SK-N-SH (cell line): ENCODE results near the gene TM4SF4. TPM values are rescaled to one million over a fixed set of nuclear protein-coding genes. Genes with fewer than 3 reads are reported as not detected.
"Not testable (repeated sequence)": the region's sequence is repeated elsewhere in the genome, so short reads cannot be mapped to it uniquely, and the experiment has no call there.

Experiments used
- CTCF ChIA-PET: fragments of 300-600, 350-600 bp; formaldehyde crosslinking; extraction: SDS; loops from one replicate; lab custom pipeline; 2021; lab: Yijun Ruan, JAX
- POLR2A ChIA-PET: fragments of 350-600 bp; sonication (Branson Sonifier 250); formaldehyde crosslinking; extraction: SDS; loops from one replicate; lab custom pipeline; 2020; ENCODE audit warnings: antibody characterized with exemption, inconsistent platforms; lab: Yijun Ruan, JAX
- DNase-seq: peaks from one replicate; pipeline ENCODE4 v3.0.0; 2012
- H2AFZ ChIP-seq: fragments of 200-600 bp; sonication (generic); 2 replicates; pipeline ENCODE4 v1.8.1; 2016; ENCODE audit warnings: antibody characterized with exemption, mild to moderate bottlenecking, low read depth
- H3F3A ChIP-seq: fragments of 200-600 bp; sonication (generic); replicated peaks from 2 replicates; pipeline ENCODE3; 2016; ENCODE audit warnings: antibody characterized with exemption, mild to moderate bottlenecking; ENCODE audit not compliant: insufficient read depth
- H3K27ac ChIP-seq, 2 experiments: fragments of 200-500 bp in 1 of 2; fragments of 200-600 bp in 1 of 2; sonication (Bioruptor generic) in 1 of 2; sonication (generic), shearing (Covaris generic) in 1 of 2; 2 replicates each; pipeline versions ENCODE4 v1.5.1 to v1.6.1; 2014 to 2016; ENCODE audit warnings: low read depth in 2 of 2, inconsistent platforms in 1 of 2, low read length in 1 of 2, mild to moderate bottlenecking in 1 of 2, mixed read lengths in 1 of 2
- H3K27me3 ChIP-seq: fragments of 200-600 bp; sonication (generic), shearing (Covaris generic); 2 replicates; pipeline ENCODE4 v1.6.1; 2016; ENCODE audit warnings: mixed run types; ENCODE audit not compliant: insufficient read depth
- H3K36me3 ChIP-seq, 2 experiments: fragments of 200-500 bp in 1 of 2; fragments of 200-600 bp in 1 of 2; sonication (Bioruptor generic) in 1 of 2; sonication (generic) in 1 of 2; replicated peaks in 1 of 2; 2 replicates each; pipeline versions ENCODE3 to v1.5.1; 2014 to 2016; ENCODE audit warnings: low read length in 1 of 2, mild to moderate bottlenecking in 1 of 2; ENCODE audit not compliant: insufficient read depth in 2 of 2, control insufficient read depth in 1 of 2
- H3K4me1 ChIP-seq, 2 experiments: fragments of 200-500 bp in 1 of 2; fragments of 200-600 bp in 1 of 2; sonication (Bioruptor generic) in 1 of 2; sonication (generic), shearing (Covaris generic) in 1 of 2; 2 replicates each; pipeline versions ENCODE4 v1.5.1 to v1.6.1; 2014 to 2016; ENCODE audit warnings: low read depth in 1 of 2, low read length in 1 of 2, mixed run types in 1 of 2; ENCODE audit not compliant: insufficient read depth in 2 of 2, control insufficient read depth in 1 of 2
- H3K4me2 ChIP-seq: fragments of 200-600 bp; sonication (generic), shearing (Covaris generic); 2 replicates; pipeline ENCODE4 v1.6.1; 2017; ENCODE audit warnings: mixed run types
- H3K4me3 ChIP-seq, 2 experiments: fragments of 200-500 bp in 1 of 2; fragments of 200-600 bp in 1 of 2; sonication (Bioruptor generic) in 1 of 2; sonication (generic), shearing (Covaris generic) in 1 of 2; 2 replicates each; pipeline versions ENCODE4 v1.5.1 to v1.8.1; 2014 to 2016; ENCODE audit warnings: low read depth in 2 of 2, inconsistent platforms in 1 of 2, low read length in 1 of 2, mild to moderate bottlenecking in 1 of 2, mixed read lengths in 1 of 2, moderate library complexity in 1 of 2
- H3K79me2 ChIP-seq: fragments of 200-600 bp; sonication (generic); 2 replicates; pipeline ENCODE4 v1.8.1; 2017; ENCODE audit warnings: mild to moderate bottlenecking; ENCODE audit not compliant: insufficient read depth
- H3K9ac ChIP-seq: fragments of 200-600 bp; sonication (generic); 2 replicates; pipeline ENCODE4 v1.6.1; 2017; ENCODE audit warnings: mixed run types
- H3K9me2 ChIP-seq: fragments of 200-600 bp; sonication (generic); 2 replicates; pipeline ENCODE4 v1.6.1; 2017; ENCODE audit warnings: mixed run types
- H3K9me3 ChIP-seq: fragments of 200-600 bp; sonication (generic); 2 replicates; pipeline ENCODE4 v1.6.1; 2017; ENCODE audit warnings: mixed run types, mild to moderate bottlenecking, moderate library complexity
- H4K20me1 ChIP-seq: fragments of 200-600 bp; sonication (generic); 2 replicates; pipeline ENCODE4 v1.6.1; 2017; ENCODE audit warnings: mild to moderate bottlenecking, mixed run types; ENCODE audit not compliant: insufficient read depth
- FOXJ3 ChIP-seq: sonication (generic); formaldehyde crosslinking; IDR thresholded peaks from 2 replicates; pipeline ENCODE4 v1.5.1; 2020; ENCODE audit warnings: mild to moderate bottlenecking, missing genetic modification reagents
- GABPA ChIP-seq: IDR thresholded peaks from 2 replicates; pipeline ENCODE4 v1.4.0; 2012; ENCODE audit warnings: low read depth, mild to moderate bottlenecking
- MEF2A ChIP-seq: IDR thresholded peaks from 2 replicates; pipeline ENCODE4 v1.4.0; 2012; ENCODE audit warnings: low read depth, borderline replicate concordance
- NFIC ChIP-seq: IDR thresholded peaks from 2 replicates; pipeline ENCODE4 v1.4.0; 2012; ENCODE audit warnings: borderline replicate concordance
- PBX3 ChIP-seq: IDR thresholded peaks from 2 replicates; pipeline ENCODE4; 2012
- RFX5 ChIP-seq: IDR thresholded peaks from 2 replicates; pipeline ENCODE4 v1.6.1; 2012; ENCODE audit warnings: mild to moderate bottlenecking, improper control_type of control experiment, low read length
- SMC3 ChIP-seq: IDR thresholded peaks from 2 replicates; pipeline ENCODE4 v1.6.1; 2012; ENCODE audit warnings: low read depth, low read length, improper control_type of control experiment
- USF2 ChIP-seq: fragments of 150-350 bp; IDR thresholded peaks from 2 replicates; pipeline ENCODE4 v1.6.1; 2017; ENCODE audit warnings: antibody characterized with exemption, low read length, low read depth, borderline replicate concordance
- WGBS: methylation state at CpG from one replicate; pipeline ENCODE4 v1.1.6; 2017; ENCODE audit warnings: low lambda C conversion rate; 5-methylcytosine and 5-hydroxymethylcytosine counted together
- polyA plus RNA-seq, 3 experiments: library from polyadenylated mRNA; depleted of rRNA; stranded (reverse); fragments of >200 nt; gene quantifications; 2 replicates each; pipeline ENCODE4 v1.2.3, GENCODE V29; 2012
- TF ChIP-seq, protein P1 (sequence below): IDR thresholded peaks from 2 replicates; pipeline ENCODE4 v1.6.1; 2012; ENCODE audit warnings: mild to moderate bottlenecking, low read depth, low read length, moderate library complexity
- TF ChIP-seq, protein P2 (sequence below): IDR thresholded peaks from 2 replicates; pipeline ENCODE4 v1.4.0; 2012; ENCODE audit warnings: low read depth
- TF ChIP-seq, protein P3 (sequence below): IDR thresholded peaks from 2 replicates; pipeline ENCODE4 v1.4.0; 2012; ENCODE audit warnings: low read depth, borderline replicate concordance

The TM4SF4 gene
- polyA plus RNA-seq, 1 of the 3 experiments (the other 2 are of a cell fraction): 0.08 TPM

GRCh38 chr3:149442851-149443544 is 31.5 kb upstream of the TM4SF4 start:
- Histone ChIP-seq H3K27ac (peak overlapping the region in 1 of 2 experiments; percentile 60; a peak in 3 of 4 replicates), H3K9me2 (no peaks in the 10 kb centered on the region), H3K4me3 (no peak overlapping the region), H3K9ac (peak overlapping the region; percentile 3; the same call in 1 of the 2 replicates), H3K4me2 (0 out of 2 replicates have a peak overlapping the region, but pooled peaks have one; percentile 1), H4K20me1 (no peaks in the 10 kb centered on the region), H3K27me3 (no peaks in the 10 kb centered on the region), H3K4me1 (peaks cover 0 to 18% of the 10 kb centered on the region in 2 experiments; a peak in 1 of 4 replicates), H3F3A (peaks cover 6% of the 10 kb centered on the region), H2AFZ (peak overlapping the region; percentile 1; the same call in 1 of the 2 replicates), H3K9me3 (no peaks in the 10 kb centered on the region), H3K79me2 (no peaks in the 10 kb centered on the region), H3K36me3 (no peaks in the 10 kb centered on the region)
- 64% methylated on average over 4 of the region's 4 CpGs for WGBS
- DNase-seq: no peak
- TF ChIP-seq MEF2A: peak; percentile 66; the same call in 1 of the 2 replicates
- no peak for TF ChIP-seq FOXJ3 (CRISPR knock-in tag)
- POLR2A ChIA-PET: no interaction called here
- CTCF ChIA-PET: interaction anchor here (1.3 kb wide), 1 partner anchor 36 kb away, joined by 6 read pairs; no protein-coding TSS in a partner anchor

- peak overlapping the region in 1 of 2 experiments; percentile 60; a peak in 2 of 4 replicates for H3K27ac ChIP-seq
- no peaks in the 10 kb centered on the region for H3K9me2 ChIP-seq
- H3K27me3 ChIP-seq: no peaks in the 10 kb centered on the region
- H3K4me1 ChIP-seq: peaks cover 0 to 18% of the 10 kb centered on the region in 2 experiments; a peak in 1 of 4 replicates
- no peak overlapping the region for H3K4me2 ChIP-seq
- no peaks in the 10 kb centered on the region for H3K79me2 ChIP-seq
- no peaks in the 10 kb centered on the region for H3K9me3 ChIP-seq
- H3K4me3 ChIP-seq: no peak overlapping the region
- ChIA-PET POLR2A (no interaction called here), CTCF (interaction anchor here (1.3 kb wide), 1 partner anchor 36 kb away, joined by 6 read pairs; no protein-coding TSS in a partner anchor)
- TF ChIP-seq GABPA: no peak
- TF ChIP-seq RFX5: no peak
- TF ChIP-seq SMC3: no peak
- no peak for TF ChIP-seq PBX3
- no peak for TF ChIP-seq USF2
- no peak for TF ChIP-seq NFIC
- TF ChIP-seq, protein P1, sequence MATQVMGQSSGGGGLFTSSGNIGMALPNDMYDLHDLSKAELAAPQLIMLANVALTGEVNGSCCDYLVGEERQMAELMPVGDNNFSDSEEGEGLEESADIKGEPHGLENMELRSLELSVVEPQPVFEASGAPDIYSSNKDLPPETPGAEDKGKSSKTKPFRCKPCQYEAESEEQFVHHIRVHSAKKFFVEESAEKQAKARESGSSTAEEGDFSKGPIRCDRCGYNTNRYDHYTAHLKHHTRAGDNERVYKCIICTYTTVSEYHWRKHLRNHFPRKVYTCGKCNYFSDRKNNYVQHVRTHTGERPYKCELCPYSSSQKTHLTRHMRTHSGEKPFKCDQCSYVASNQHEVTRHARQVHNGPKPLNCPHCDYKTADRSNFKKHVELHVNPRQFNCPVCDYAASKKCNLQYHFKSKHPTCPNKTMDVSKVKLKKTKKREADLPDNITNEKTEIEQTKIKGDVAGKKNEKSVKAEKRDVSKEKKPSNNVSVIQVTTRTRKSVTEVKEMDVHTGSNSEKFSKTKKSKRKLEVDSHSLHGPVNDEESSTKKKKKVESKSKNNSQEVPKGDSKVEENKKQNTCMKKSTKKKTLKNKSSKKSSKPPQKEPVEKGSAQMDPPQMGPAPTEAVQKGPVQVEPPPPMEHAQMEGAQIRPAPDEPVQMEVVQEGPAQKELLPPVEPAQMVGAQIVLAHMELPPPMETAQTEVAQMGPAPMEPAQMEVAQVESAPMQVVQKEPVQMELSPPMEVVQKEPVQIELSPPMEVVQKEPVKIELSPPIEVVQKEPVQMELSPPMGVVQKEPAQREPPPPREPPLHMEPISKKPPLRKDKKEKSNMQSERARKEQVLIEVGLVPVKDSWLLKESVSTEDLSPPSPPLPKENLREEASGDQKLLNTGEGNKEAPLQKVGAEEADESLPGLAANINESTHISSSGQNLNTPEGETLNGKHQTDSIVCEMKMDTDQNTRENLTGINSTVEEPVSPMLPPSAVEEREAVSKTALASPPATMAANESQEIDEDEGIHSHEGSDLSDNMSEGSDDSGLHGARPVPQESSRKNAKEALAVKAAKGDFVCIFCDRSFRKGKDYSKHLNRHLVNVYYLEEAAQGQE: no peak
- TF ChIP-seq, protein P2, sequence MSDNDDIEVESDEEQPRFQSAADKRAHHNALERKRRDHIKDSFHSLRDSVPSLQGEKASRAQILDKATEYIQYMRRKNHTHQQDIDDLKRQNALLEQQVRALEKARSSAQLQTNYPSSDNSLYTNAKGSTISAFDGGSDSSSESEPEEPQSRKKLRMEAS: no peak
- TF ChIP-seq, protein P3, sequence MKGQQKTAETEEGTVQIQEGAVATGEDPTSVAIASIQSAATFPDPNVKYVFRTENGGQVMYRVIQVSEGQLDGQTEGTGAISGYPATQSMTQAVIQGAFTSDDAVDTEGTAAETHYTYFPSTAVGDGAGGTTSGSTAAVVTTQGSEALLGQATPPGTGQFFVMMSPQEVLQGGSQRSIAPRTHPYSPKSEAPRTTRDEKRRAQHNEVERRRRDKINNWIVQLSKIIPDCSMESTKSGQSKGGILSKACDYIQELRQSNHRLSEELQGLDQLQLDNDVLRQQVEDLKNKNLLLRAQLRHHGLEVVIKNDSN: no peak
- no peaks in the 10 kb centered on the region for H4K20me1 ChIP-seq
- peak overlapping the region; percentile 3; the same call in 1 of the 2 replicates for H3K9ac ChIP-seq
- DNase-seq: no peak
- WGBS: 83% methylated on average over 2 of the region's 2 CpGs
- no peaks in the 10 kb centered on the region for H3K36me3 ChIP-seq
- H3F3A ChIP-seq: peaks cover 8% of the 10 kb centered on the region
- H2AFZ ChIP-seq: no peak overlapping the region
Observed at GRCh38 chr3:149443545-149443912, 31.0 kb upstream of the TM4SF4 start.

DNA sequence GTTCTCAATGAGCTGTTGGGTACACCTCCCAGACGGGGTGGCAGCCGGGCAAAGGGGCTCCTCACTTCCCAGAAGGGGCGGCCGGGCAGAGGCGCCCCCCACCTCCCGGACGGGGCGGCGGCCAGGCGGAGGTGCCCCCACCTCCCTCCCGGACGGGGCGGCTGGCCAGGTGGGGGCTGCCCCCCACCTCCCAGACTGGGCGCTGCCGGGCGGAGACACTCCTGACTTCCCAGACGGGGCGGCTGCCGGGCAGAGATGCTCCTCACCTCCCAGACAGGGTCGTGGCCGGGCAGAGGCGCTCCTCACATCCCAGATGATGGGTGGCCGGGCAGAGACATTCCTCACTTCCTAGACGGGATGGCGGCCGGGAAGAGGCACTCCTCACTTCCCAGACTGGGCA is 29.6 kb upstream of the TM4SF4 start:
- no CpG with 5 or more reads among the region's 26 CpGs for WGBS
- H3K9ac ChIP-seq, H3K27ac ChIP-seq, H3K27me3 ChIP-seq, H2AFZ ChIP-seq, H3K4me3 ChIP-seq, H3K9me2 ChIP-seq, DNase-seq, H3K79me2 ChIP-seq, CTCF ChIA-PET, H3K9me3 ChIP-seq, H4K20me1 ChIP-seq, POLR2A ChIA-PET, H3K4me2 ChIP-seq, H3K36me3 ChIP-seq: not testable (repeated sequence)
- peaks cover 0 to 30% of the 10 kb centered on the region in 2 experiments; a peak in 3 of 4 replicates for H3K4me1 ChIP-seq
- H3F3A ChIP-seq: peaks cover 13% of the 10 kb centered on the region
